ENCODE measurements around the gene AGBL1.

- TF ChIP-seq CTCF (IDR thresholded peaks at IDR 0.05) (no peak), EZH2 (IDR thresholded peaks at IDR 0.05) (no peak)
These were observed 134.2 kb downstream of the AGBL1 start for GRCh38 chr15:86213888-86214287.

Measured in neural progenitor cell (in vitro differentiated cells).